GM23338 (cell line): Measurements from ENCODE around the gene AOAH.

Experiments
- EZH2 ChIP-seq: fragments of 200-600 bp; sonication (generic); IDR thresholded peaks from one replicate; pipeline ENCODE4 v1.8.0; 2017; ENCODE audit warnings: antibody characterized with exemption, mild to moderate bottlenecking, low read depth; ENCODE audit not compliant: unreplicated experiment
- EZH2phosphoT487 ChIP-seq: fragments of 200-600 bp; sonication (generic); IDR thresholded peaks from one replicate; pipeline ENCODE4 v1.8.1; 2018; ENCODE audit warnings: antibody characterized with exemption; ENCODE audit not compliant: unreplicated experiment
- POLR2AphosphoS5 ChIP-seq: IDR thresholded peaks from 2 replicates; pipeline ENCODE4 v1.6.1; 2016; ENCODE audit warnings: antibody characterized with exemption, low read depth
- TF ChIP-seq, protein P1 (sequence below), 2 experiments: fragments of 200-600 bp in 1 of 2; sonication (generic) in 1 of 2; conservative IDR thresholded peaks; 2 replicates each; pipeline versions ENCODE4 v1.5.1 to v1.6.1; 2016 to 2017; ENCODE audit warnings: antibody characterized with exemption in 2 of 2, low read depth in 2 of 2, mild to moderate bottlenecking in 2 of 2, moderate library complexity in 1 of 2
- TF ChIP-seq, protein P2 (sequence below): IDR thresholded peaks from one replicate; pipeline ENCODE4 v1.6.1; 2018; ENCODE audit warnings: antibody characterized with exemption; ENCODE audit not compliant: unreplicated experiment

DNA sequence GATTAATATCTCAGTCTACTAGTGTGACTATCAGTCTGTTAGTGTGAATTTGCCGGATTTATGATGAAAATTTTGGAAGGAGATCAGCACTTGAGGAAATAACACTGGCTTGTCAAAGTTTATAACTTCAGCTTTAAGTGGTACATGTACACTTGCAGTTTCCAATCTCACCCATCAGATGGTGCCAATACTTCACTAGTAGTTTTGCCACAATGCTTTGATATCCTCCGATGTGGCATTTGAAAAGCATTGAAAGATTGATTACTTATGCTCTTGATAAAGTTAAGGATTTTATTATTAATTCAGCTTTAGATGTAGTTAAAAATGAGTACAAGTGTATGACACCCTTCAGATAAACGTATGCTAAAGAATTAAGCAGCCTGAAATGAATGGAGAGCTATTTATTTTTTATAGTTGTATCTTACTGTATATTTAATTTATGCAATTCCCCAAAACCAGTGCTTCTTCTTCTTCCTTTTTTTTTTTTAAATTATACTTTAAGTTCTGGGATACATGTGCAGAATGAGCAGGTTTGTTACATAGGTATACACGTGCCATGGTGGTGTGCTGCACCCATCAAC is 236.4 kb downstream of the AOAH start:
- TF ChIP-seq EZH2phosphoT487 (no peak), POLR2AphosphoS5 (no peak), EZH2 (no peak)
- TF ChIP-seq, protein P1, sequence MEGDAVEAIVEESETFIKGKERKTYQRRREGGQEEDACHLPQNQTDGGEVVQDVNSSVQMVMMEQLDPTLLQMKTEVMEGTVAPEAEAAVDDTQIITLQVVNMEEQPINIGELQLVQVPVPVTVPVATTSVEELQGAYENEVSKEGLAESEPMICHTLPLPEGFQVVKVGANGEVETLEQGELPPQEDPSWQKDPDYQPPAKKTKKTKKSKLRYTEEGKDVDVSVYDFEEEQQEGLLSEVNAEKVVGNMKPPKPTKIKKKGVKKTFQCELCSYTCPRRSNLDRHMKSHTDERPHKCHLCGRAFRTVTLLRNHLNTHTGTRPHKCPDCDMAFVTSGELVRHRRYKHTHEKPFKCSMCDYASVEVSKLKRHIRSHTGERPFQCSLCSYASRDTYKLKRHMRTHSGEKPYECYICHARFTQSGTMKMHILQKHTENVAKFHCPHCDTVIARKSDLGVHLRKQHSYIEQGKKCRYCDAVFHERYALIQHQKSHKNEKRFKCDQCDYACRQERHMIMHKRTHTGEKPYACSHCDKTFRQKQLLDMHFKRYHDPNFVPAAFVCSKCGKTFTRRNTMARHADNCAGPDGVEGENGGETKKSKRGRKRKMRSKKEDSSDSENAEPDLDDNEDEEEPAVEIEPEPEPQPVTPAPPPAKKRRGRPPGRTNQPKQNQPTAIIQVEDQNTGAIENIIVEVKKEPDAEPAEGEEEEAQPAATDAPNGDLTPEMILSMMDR (conservative IDR thresholded peaks at IDR 0.05; ENCODE audit: low read depth in 2 of 2): peak; percentile 83 to 87
- TF ChIP-seq, protein P2, sequence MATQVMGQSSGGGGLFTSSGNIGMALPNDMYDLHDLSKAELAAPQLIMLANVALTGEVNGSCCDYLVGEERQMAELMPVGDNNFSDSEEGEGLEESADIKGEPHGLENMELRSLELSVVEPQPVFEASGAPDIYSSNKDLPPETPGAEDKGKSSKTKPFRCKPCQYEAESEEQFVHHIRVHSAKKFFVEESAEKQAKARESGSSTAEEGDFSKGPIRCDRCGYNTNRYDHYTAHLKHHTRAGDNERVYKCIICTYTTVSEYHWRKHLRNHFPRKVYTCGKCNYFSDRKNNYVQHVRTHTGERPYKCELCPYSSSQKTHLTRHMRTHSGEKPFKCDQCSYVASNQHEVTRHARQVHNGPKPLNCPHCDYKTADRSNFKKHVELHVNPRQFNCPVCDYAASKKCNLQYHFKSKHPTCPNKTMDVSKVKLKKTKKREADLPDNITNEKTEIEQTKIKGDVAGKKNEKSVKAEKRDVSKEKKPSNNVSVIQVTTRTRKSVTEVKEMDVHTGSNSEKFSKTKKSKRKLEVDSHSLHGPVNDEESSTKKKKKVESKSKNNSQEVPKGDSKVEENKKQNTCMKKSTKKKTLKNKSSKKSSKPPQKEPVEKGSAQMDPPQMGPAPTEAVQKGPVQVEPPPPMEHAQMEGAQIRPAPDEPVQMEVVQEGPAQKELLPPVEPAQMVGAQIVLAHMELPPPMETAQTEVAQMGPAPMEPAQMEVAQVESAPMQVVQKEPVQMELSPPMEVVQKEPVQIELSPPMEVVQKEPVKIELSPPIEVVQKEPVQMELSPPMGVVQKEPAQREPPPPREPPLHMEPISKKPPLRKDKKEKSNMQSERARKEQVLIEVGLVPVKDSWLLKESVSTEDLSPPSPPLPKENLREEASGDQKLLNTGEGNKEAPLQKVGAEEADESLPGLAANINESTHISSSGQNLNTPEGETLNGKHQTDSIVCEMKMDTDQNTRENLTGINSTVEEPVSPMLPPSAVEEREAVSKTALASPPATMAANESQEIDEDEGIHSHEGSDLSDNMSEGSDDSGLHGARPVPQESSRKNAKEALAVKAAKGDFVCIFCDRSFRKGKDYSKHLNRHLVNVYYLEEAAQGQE: no peak
